VCaP (cell line): ENCODE data around the gene STAT4.

Source experiments
- H3K27ac ChIP-seq: fragments of 450-650 bp; 2 replicates; pipeline ENCODE4 v1.5.1; 2017
- CTCF ChIP-seq: fragments of 450-650 bp; conservative IDR thresholded peaks from 2 replicates; pipeline ENCODE4 v1.5.1; 2017; ENCODE audit warnings: mild to moderate bottlenecking, moderate library complexity

The STAT4 gene

GRCh38 chr2:191041418-191042161, 109.2 kb downstream of the STAT4 start:
- H3K27ac ChIP-seq: no peak overlapping the region
- no peak for TF ChIP-seq CTCF

GRCh38 chr2:191039616-191040015, 111.2 kb downstream of the STAT4 start:
- TF ChIP-seq CTCF: no peak
- H3K27ac ChIP-seq: no peak overlapping the region

GRCh38 chr2:191038741-191039140, 112.1 kb downstream of the STAT4 start:
- no peak for TF ChIP-seq CTCF
- no peak overlapping the region for H3K27ac ChIP-seq

- no peak overlapping the region for H3K27ac ChIP-seq
- TF ChIP-seq CTCF: no peak
Measured at GRCh38 chr2:191038241-191038725, 112.5 kb downstream of the STAT4 start.

GRCh38 chr2:191037351-191037750, 113.4 kb downstream of the STAT4 start:
- no peak overlapping the region for H3K27ac ChIP-seq
- TF ChIP-seq CTCF: no peak

- no peak for TF ChIP-seq CTCF
- H3K27ac ChIP-seq: no peak overlapping the region
Measured at GRCh38 chr2:191036363-191036762, 114.4 kb downstream of the STAT4 start.

- TF ChIP-seq CTCF: no peak
Measured at GRCh38 chr2:191032588-191033429, 118.0 kb downstream of the STAT4 start.

More at GRCh38 chr2:191032588-191033429, 118.0 kb downstream of the STAT4 start:
- H3K27ac ChIP-seq: no peak overlapping the region
